Measurements from ENCODE around the gene BRD9.

- TF ChIP-seq, protein P1, sequence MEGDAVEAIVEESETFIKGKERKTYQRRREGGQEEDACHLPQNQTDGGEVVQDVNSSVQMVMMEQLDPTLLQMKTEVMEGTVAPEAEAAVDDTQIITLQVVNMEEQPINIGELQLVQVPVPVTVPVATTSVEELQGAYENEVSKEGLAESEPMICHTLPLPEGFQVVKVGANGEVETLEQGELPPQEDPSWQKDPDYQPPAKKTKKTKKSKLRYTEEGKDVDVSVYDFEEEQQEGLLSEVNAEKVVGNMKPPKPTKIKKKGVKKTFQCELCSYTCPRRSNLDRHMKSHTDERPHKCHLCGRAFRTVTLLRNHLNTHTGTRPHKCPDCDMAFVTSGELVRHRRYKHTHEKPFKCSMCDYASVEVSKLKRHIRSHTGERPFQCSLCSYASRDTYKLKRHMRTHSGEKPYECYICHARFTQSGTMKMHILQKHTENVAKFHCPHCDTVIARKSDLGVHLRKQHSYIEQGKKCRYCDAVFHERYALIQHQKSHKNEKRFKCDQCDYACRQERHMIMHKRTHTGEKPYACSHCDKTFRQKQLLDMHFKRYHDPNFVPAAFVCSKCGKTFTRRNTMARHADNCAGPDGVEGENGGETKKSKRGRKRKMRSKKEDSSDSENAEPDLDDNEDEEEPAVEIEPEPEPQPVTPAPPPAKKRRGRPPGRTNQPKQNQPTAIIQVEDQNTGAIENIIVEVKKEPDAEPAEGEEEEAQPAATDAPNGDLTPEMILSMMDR (IDR thresholded peaks at IDR 0.05; ENCODE audit: low read depth, low read length, poor library complexity, severe bottlenecking): no peak
- TF ChIP-seq EZH2phosphoT487 (IDR thresholded peaks at IDR 0.05; ENCODE audit: borderline replicate concordance, low read length): no peak
Measured at GRCh38 chr5:819078-819477, 73.5 kb downstream of the BRD9 start.
